Keratinocyte (primary cell): ENCODE measurements around the gene CLCN2. TPM values are rescaled to one million over a fixed set of nuclear protein-coding genes. Genes with fewer than 3 reads are reported as not detected.

ENCODE experiments used
- DNase-seq: peaks from one replicate; pipeline ENCODE4 v3.0.0-alpha.2; 2011; ENCODE audit warnings: low read depth, missing footprints, low spot score
- FAIRE-seq: peaks from 2 replicates; lab custom pipeline; 2011; peaks lifted over from hg19 to GRCh38; lab: Jason Lieb, UNC
- H2AFZ ChIP-seq: 2 replicates; pipeline ENCODE4 v1.6.0; 2012; ENCODE audit warnings: low read length, control low read depth, inconsistent platforms; ENCODE audit not compliant: control insufficient read depth
- H3K27ac ChIP-seq: 2 replicates; pipeline ENCODE4 v1.5.1; 2011; ENCODE audit warnings: low read length; ENCODE audit not compliant: control insufficient read depth, insufficient read depth
- H3K27me3 ChIP-seq: 3 replicates; pipeline ENCODE4 v1.6.0; 2011; ENCODE audit warnings: low read length; ENCODE audit not compliant: control insufficient read depth, insufficient read depth; ENCODE audit errors: extremely low read depth
- H3K36me3 ChIP-seq, 2 experiments: 2 replicates in 1 of 2; 3 replicates in 1 of 2; pipeline ENCODE4 v1.5.1; 2011; ENCODE audit warnings: low read length in 2 of 2, mild to moderate bottlenecking in 1 of 2; ENCODE audit not compliant: control insufficient read depth in 2 of 2, insufficient read depth in 2 of 2; ENCODE audit errors: extremely low read depth in 1 of 2
- H3K4me1 ChIP-seq: 3 replicates; pipeline ENCODE4 v1.5.1; 2011; ENCODE audit warnings: low read length; ENCODE audit not compliant: control insufficient read depth, insufficient read depth; ENCODE audit errors: extremely low read depth
- H3K4me2 ChIP-seq: 3 replicates; pipeline ENCODE4 v1.6.0; 2011; ENCODE audit warnings: low read depth, low read length; ENCODE audit not compliant: control insufficient read depth, insufficient read depth; ENCODE audit errors: extremely low read depth
- H3K4me3 ChIP-seq, 3 experiments: fragments of 200-600 bp in 1 of 3; sonication (generic) in 1 of 3; 2 replicates in 2 of 3; 3 replicates in 1 of 3; pipeline ENCODE4 v1.5.1; 2011 to 2016; ENCODE audit warnings: low read length in 3 of 3, mild to moderate bottlenecking in 3 of 3, control low read depth in 2 of 3, inconsistent platforms in 1 of 3, low read depth in 1 of 3, mixed read lengths in 1 of 3, mixed run types in 1 of 3, moderate library complexity in 1 of 3; ENCODE audit not compliant: control insufficient read depth in 2 of 3, insufficient read depth in 2 of 3; ENCODE audit errors: extremely low read depth in 1 of 3
- H3K79me2 ChIP-seq: 2 replicates; pipeline ENCODE4 v1.6.0; 2012; ENCODE audit warnings: low read length; ENCODE audit not compliant: control insufficient read depth, insufficient read depth
- H3K9ac ChIP-seq: 3 replicates; pipeline ENCODE4 v1.6.0; 2011; ENCODE audit warnings: low read length; ENCODE audit not compliant: control insufficient read depth, insufficient read depth; ENCODE audit errors: extremely low read depth
- H3K9me1 ChIP-seq: 3 replicates; pipeline ENCODE4 v1.6.0; 2011; ENCODE audit warnings: low read length; ENCODE audit not compliant: control insufficient read depth, insufficient read depth; ENCODE audit errors: extremely low read depth
- H3K9me3 ChIP-seq: 2 replicates; pipeline ENCODE4 v1.5.1; 2012; ENCODE audit warnings: low read depth, low read length; ENCODE audit not compliant: control insufficient read depth
- H4K20me1 ChIP-seq: 3 replicates; pipeline ENCODE4 v1.6.0; 2011; ENCODE audit warnings: low read length; ENCODE audit not compliant: control insufficient read depth, insufficient read depth; ENCODE audit errors: extremely low read depth
- CTCF ChIP-seq, 3 experiments: IDR thresholded peaks in 1 of 3; conservative IDR thresholded peaks in 1 of 3; optimal IDR thresholded peaks in 1 of 3; 2 replicates in 2 of 3; 3 replicates in 1 of 3; pipeline versions ENCODE3 to v1.5.1; 2011; ENCODE audit warnings: low read length in 3 of 3, mild to moderate bottlenecking in 3 of 3, moderate library complexity in 2 of 3, control low read depth in 1 of 3, inconsistent platforms in 1 of 3; ENCODE audit not compliant: insufficient read depth in 2 of 3; ENCODE audit errors: extremely low read depth in 1 of 3
- EZH2 ChIP-seq: IDR thresholded peaks from one replicate; pipeline ENCODE4 v1.6.1; 2012; ENCODE audit warnings: inconsistent platforms, mild to moderate bottlenecking, low read length, moderate library complexity
- dilution Hi-C: fragments of 300-500 bp; cut with MboI; formaldehyde crosslinking; loops from one replicate; pipeline ENCODE4 v1.7.0; 2020; ENCODE audit warnings: low sequenced_read_pairs; ENCODE audit not compliant: extremely low pct_ligation_motif_present
- polyA plus RNA-seq, 5 experiments: library from polyadenylated mRNA; depleted of rRNA in 3 of 5; stranded (reverse) in 3 of 5; stranded (forward) in 1 of 5; unstranded in 1 of 5; fragments of >200 nt; gene quantifications; 1 replicate in 1 of 5; 2 replicates in 3 of 5; 3 replicates in 1 of 5; pipeline versions ENCODE4 v1.2.1 to v1.2.3, GENCODE V29; 2011 to 2012; ENCODE audit warnings: missing spikeins in 2 of 5, low read depth in 1 of 5, low replicate concordance in 1 of 5

The CLCN2 gene
- polyA plus RNA-seq, 1 donor (not counting 4 experiments of a cell fraction or from before 2014, with no cell fraction given) = 3.1 TPM

GRCh38 chr3:184409331-184409926 is 48.0 kb upstream of the CLCN2 start:
- DNase-seq (no peak), FAIRE-seq (no peak)
- no peak for TF ChIP-seq EZH2
- no peak for TF ChIP-seq CTCF (optimal IDR thresholded peaks at IDR 0.05 in 1 of 3, IDR thresholded peaks at IDR 0.05 in 1 of 3, conservative IDR thresholded peaks at IDR 0.05 in 1 of 3; ENCODE audit: extremely low read depth in 1 of 3, insufficient read depth in 2 of 3, low read length in 3 of 3)
- Histone ChIP-seq H3K4me1 (no peaks in the 10 kb centered on the region), H3K4me2 (no peak overlapping the region), H3K79me2 (no peaks in the 10 kb centered on the region), H3K9me1 (no peaks in the 10 kb centered on the region), H3K27ac (no peak overlapping the region), H3K9ac (no peak overlapping the region), H4K20me1 (no peaks in the 10 kb centered on the region), H3K36me3 (no peaks in the 10 kb centered on the region), H3K9me3 (no peaks in the 10 kb centered on the region), H3K27me3 (no peaks in the 10 kb centered on the region), H3K4me3 (no peak overlapping the region), H2AFZ (no peak overlapping the region)
- dilution Hi-C loops = no loop called here

- Histone ChIP-seq H3K4me2 (no peak overlapping the region), H3K27ac (no peak overlapping the region), H2AFZ (no peak overlapping the region), H3K9me3 (no peaks in the 10 kb centered on the region), H3K79me2 (no peaks in the 10 kb centered on the region), H3K9ac (no peak overlapping the region), H3K4me3 (no peak overlapping the region), H3K27me3 (peaks cover 13% of the 10 kb centered on the region), H4K20me1 (no peaks in the 10 kb centered on the region), H3K9me1 (no peaks in the 10 kb centered on the region), H3K36me3 (no peaks in the 10 kb centered on the region), H3K4me1 (no peaks in the 10 kb centered on the region)
- FAIRE-seq (no peak), DNase-seq (no peak)
- dilution Hi-C loops = no loop called here
- TF ChIP-seq EZH2 (no peak), CTCF (optimal IDR thresholded peaks at IDR 0.05 in 1 of 3, IDR thresholded peaks at IDR 0.05 in 1 of 3, conservative IDR thresholded peaks at IDR 0.05 in 1 of 3; ENCODE audit: extremely low read depth in 1 of 3, insufficient read depth in 2 of 3, low read length in 3 of 3) (no peak)
Observed at GRCh38 chr3:184405075-184406030, 43.9 kb upstream of the CLCN2 start.
